ENCODE measurements around the gene RRP1. TPM values are rescaled to one million over a fixed set of nuclear protein-coding genes. Genes with fewer than 3 reads are reported as not detected.

Gene RRP1
- total RNA-seq, 4 donors from 2014 or later, result 11.0 to 20.1 (median 18.7) TPM

GRCh38 chr21:43778469-43779335, 10.7 kb upstream of the RRP1 start:
- Histone ChIP-seq H3K9me3 (no peaks in the 10 kb centered on the region), H3K4me3 (replicated peaks in 1 of 3) (no peak overlapping the region), H3K27me3 (no peaks in the 10 kb centered on the region), H3K4me1 (peaks cover 12 to 13% of the 10 kb centered on the region in 2 donors), H3K36me3 (peaks cover 3 to 9% of the 10 kb centered on the region in 2 donors), H3K27ac (no peak overlapping the region)
- TF ChIP-seq POLR2A (IDR thresholded peaks at IDR 0.05), result no peak
- TF ChIP-seq CTCF (IDR thresholded peaks at IDR 0.05), result no peak
- intact Hi-C loops (cut with DNase I), result no loop called here
- 63 to 66% methylated on average over 20 of the region's 20 CpGs for WGBS, 2 donors
- DNase-seq, result no peak

GRCh38 chr21:43779660-43780059, 9.7 kb upstream of the RRP1 start:
- H3K4me1 ChIP-seq, result peaks cover 7 to 8% of the 10 kb centered on the region in 2 donors
- no peak overlapping the region for H3K4me3 ChIP-seq (replicated peaks in 1 of 3)
- no peaks in the 10 kb centered on the region for H3K27me3 ChIP-seq
- no peaks in the 10 kb centered on the region for H3K9me3 ChIP-seq
- H3K27ac ChIP-seq, result no peak overlapping the region
- TF ChIP-seq CTCF (IDR thresholded peaks at IDR 0.05) (no peak), POLR2A (IDR thresholded peaks at IDR 0.05) (no peak)
- no peaks in the 10 kb centered on the region for H3K36me3 ChIP-seq
- DNase-seq, result no peak
- intact Hi-C loops (cut with DNase I), result no loop called here
- WGBS, 2 donors, result 86 to 87% methylated on average over 5 of the region's 5 CpGs

DNA sequence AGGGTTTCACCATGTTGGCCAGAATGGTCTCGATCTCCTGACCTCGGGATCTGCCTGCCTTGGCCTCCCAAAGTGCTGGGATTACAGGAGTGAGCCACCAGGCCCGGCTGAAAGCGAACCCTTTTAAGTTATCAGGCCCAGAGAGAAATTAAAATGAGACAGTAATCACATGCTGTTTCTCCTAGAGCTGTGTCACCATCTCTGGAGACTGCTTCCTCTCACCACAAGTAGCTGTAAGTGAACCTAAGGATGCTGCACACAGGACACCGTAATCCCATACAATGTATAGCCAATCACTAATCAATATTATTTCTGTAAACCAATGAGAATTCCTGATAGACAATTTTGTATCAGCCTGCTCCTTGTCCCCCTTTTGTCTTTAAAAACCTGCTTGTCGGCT, 7.5 kb upstream of the RRP1 start:
- no peak overlapping the region for H3K27ac ChIP-seq
- WGBS, 2 donors, result 79 to 83% methylated on average over 6 of the region's 6 CpGs
- no peaks in the 10 kb centered on the region for H3K36me3 ChIP-seq
- DNase-seq, result no peak
- H3K27me3 ChIP-seq, result no peaks in the 10 kb centered on the region
- intact Hi-C loops (cut with DNase I), result no loop called here
- no peaks in the 10 kb centered on the region for H3K4me1 ChIP-seq
- no peak overlapping the region for H3K4me3 ChIP-seq (replicated peaks in 1 of 3)
- H3K9me3 ChIP-seq, result no peaks in the 10 kb centered on the region
- no peak for TF ChIP-seq CTCF (IDR thresholded peaks at IDR 0.05)
- TF ChIP-seq POLR2A (IDR thresholded peaks at IDR 0.05), result no peak

DNA sequence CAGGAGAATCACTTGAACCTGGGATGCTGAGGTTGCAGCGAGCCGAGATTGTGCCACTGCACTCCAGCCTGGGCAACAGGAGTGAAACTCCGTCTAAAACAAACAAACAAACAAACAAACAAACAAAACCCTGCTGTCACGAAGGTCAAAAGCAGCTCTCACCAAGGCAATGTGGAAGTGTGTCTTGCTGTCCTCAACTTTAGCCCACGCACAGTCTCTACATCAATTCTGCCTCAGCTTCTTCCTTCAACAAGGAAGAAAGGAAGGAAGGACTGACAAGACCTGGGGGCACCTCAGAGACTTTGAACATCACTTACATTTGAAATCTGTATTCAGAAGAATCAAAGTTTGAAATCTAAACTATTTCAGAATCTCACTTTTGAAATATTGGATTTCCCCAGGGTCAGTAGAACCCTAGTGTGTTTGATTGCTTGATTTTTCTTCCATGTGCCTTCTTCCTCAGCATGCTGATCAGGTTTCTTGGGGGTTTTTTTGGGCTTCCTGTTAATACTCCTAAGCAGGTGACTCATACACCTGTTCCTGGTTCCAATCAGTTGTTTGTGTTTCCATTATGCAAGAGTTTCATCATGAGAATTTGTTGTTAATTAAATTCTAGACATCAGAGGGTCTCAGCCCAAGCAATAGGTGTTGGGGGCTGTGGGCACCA, 6.8 kb upstream of the RRP1 start:
- 58 to 80% methylated on average over 5 of the region's 5 CpGs for WGBS, 2 donors
- Histone ChIP-seq H3K36me3 (no peaks in the 10 kb centered on the region), H3K27ac (no peak overlapping the region), H3K4me3 (replicated peaks in 1 of 3) (no peak overlapping the region), H3K27me3 (no peaks in the 10 kb centered on the region), H3K4me1 (no peaks in the 10 kb centered on the region), H3K9me3 (no peaks in the 10 kb centered on the region)
- TF ChIP-seq CTCF (IDR thresholded peaks at IDR 0.05) (no peak), POLR2A (IDR thresholded peaks at IDR 0.05) (no peak)
- DNase-seq, result no peak
- intact Hi-C loops (cut with DNase I), result no loop called here
